Measurements from ENCODE around the gene DOCK10. TPM values are rescaled to one million over a fixed set of nuclear protein-coding genes. Genes with fewer than 3 reads are reported as not detected.

Gene DOCK10
- polyA plus RNA-seq, 3 donors = 10.8 to 13.7 (median 10.8) TPM

GRCh38 chr2:224798180-224798579 lies 244.1 kb downstream of the DOCK10 start:
- DNase-seq (ENCODE audit: low read depth in 3 of 3, low spot score in 2 of 3) = no peak

DNA sequence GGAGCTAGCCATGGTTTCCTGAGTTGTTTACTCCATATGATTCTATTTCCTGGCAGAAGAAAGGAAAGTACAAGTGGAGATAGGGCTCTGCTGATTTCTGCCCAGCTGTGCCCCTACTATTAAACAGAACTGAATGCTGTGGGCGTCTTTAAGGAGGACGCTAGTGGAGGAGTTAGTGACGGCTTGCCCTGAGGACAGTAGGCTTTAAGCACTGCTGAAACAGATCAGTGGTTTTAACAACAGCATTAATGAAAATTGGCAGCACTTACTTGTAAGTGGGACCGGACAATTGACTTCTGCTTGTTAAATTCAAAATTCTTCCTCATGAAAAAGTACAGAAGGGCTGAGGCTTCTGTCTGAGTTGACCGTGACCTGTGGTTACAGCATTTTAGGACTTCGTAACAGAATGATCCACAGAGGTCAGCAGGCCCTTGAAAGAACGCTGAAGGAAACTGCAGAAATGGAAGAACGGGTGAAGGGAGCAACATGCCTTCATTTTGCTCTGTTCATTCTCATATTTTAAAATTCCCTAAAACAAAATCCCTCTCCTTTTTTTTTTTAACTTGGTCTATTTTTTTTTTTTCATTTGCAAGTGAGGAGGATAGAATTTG lies 245.5 kb downstream of the DOCK10 start:
- no peak for DNase-seq (ENCODE audit: low read depth in 3 of 3, low spot score in 2 of 3)

- no peak for DNase-seq (ENCODE audit: low read depth in 3 of 3, low spot score in 2 of 3)
These were observed 248.3 kb downstream of the DOCK10 start for GRCh38 chr2:224793946-224794345.

DNA sequence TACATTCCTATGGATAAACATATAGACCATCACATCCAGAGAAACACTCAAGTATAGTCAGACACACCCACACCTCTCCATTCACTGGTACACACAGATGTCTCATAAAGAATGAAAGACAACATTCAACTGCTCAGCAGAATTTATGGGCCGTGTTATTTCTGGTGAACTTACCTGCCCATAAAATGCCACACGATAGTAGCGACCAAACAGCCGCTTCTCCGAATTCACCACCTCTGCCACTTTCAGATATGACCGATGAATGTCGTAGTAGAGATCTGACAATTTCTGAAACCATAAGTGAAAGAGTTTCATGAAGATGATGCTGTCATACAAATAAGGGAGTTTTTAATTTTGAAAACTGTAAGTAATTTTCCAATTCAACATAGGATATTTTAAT lies 255.4 kb downstream of the DOCK10 start:
- DNase-seq (ENCODE audit: low read depth in 3 of 3, low spot score in 2 of 3) = no peak

DNA sequence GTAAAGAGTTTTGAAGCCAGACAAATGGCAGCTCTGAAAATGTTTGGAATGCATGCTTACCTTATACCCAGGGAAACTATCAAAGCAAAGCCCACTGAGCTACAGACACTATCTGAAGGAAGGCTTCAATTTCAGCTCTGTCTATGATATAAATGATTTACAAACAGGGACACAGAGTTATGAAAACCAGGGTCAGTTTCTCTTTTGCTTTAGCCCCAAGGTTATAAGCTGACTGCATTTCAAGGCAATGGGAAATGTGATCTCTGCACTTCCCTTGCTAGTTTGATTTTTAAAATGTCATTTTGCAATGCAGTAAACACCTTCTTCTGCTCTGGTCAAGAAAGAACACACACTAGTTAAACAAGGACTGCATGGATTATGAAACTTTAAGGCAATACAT lies 260.9 kb downstream of the DOCK10 start:
- no peak for DNase-seq (ENCODE audit: low read depth in 3 of 3, low spot score in 2 of 3)

DNA sequence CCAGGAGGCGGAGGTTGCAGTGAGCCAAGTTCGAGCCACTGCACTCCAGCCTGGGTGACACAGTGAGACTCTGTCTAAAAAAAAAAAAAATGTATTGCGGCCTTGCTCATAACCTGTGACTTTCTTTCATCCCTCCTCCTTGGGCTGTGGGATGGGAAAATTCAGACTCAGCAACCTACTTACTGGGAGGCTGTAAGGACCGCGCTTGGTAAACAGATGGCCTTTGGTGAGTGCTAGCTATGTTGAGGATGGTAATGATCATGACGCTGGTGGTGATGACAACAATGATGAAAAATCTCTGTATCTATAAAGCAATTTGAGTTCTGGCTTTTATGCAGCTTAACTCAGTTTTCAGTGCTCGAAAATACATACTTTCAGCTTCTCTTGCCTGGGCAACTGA lies 261.4 kb downstream of the DOCK10 start:
- no peak for DNase-seq (ENCODE audit: low read depth in 3 of 3, low spot score in 2 of 3)

- no peak for DNase-seq (ENCODE audit: low read depth in 3 of 3, low spot score in 2 of 3)
These were observed 262.2 kb downstream of the DOCK10 start for GRCh38 chr2:224780106-224780505.

DNA sequence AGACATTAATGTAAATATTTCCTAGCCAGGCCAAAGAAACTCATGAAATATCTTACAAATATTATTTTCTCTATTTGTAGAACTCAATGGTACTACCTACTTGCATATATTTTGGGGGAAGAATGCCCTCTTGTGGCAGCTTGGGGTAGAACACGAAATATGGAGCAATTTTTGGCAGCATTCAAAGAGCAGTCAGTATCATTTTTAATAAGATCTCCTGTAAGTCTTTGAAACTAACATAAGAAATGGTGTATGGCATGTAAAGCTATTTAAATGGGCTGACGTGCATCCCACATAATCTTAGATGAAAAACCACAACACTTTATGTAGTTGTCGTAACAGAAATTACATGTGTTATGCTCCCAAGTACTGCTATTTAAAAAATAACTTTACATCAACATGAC lies 263.8 kb downstream of the DOCK10 start:
- DNase-seq (ENCODE audit: low read depth in 3 of 3, low spot score in 2 of 3) = peak in 1 of 3 donors; percentile 25

DNA sequence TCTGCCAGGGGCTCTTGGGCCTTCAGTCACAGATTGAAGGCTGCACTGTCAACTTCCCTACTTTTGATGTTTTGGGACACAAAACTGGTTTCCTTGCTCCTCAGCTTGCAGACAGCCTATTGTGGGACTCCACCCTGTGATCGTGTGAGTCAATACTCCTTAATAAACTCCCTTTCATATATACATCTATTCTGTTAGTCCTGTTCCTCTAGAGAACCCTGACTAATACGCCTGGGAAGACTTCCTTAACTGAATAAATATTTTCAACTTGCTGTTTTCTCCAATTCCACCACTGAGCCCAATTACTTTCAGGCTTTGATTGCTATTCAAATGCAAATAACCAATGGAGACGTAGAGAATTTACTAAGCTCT lies 264.7 kb downstream of the DOCK10 start:
- DNase-seq (ENCODE audit: low read depth in 3 of 3, low spot score in 2 of 3) = no peak

DNA sequence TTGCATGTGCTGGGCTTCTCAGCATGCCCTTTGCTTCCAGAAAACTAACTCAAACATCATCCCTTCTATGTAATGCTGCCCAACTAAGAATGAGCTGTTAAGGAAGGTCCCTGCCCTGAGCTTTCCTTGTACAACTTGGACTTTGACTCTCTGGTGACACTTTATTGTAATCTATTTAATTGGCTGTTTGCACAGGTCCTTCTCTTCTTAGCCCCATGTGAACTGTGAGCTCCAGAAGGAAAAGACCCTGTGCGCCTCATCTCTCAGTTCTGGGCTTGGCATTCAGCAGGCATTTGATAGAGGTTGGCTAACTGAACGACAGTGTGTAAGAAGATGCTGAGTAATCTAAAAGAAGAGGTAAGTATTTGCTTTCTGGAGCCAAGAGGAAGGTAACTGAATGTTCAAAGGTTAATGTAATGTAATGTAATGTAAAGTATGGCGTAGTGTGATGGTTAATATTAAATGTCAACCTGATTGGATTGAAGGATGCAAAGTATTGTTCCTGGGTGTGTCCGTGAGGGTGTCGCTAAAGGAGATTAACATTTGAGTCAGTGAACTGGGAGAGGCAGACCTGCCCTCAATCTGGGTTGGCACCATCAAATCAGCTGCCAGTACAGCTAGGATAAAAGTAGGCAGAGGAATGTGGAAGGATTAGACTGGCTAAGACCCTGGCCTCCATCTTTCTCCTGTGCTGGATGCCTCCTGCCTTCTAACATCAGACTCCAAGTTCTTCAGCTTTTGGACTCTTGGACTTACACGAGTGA lies 265.3 kb downstream of the DOCK10 start:
- no peak for DNase-seq (ENCODE audit: low read depth in 3 of 3, low spot score in 2 of 3)

- DNase-seq (ENCODE audit: low read depth in 3 of 3, low spot score in 2 of 3) = no peak
These were observed 266.6 kb downstream of the DOCK10 start for GRCh38 chr2:224775647-224776046.

DNA sequence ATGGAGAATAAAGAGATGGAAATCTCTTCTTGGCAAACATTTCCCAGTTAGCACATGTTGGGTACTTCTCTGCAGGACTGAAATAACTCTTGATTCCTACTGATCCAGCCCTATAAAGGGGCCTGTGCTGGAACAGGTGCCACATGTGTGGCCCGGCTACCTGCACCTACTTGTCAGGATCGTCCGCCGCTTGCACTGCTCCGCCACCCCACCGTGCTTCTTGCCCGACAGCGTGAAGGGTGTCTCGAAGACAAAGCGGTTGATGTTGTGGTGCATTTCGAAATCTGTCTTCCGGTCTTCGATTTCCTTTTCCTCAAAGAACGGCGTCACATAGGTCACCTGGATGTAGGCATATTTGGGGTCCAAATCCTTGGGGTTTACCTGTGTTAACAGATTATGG lies 267.5 kb downstream of the DOCK10 start:
- DNase-seq (ENCODE audit: low read depth in 3 of 3, low spot score in 2 of 3) = no peak

- no peak for DNase-seq (ENCODE audit: low read depth in 3 of 3, low spot score in 2 of 3)
These were observed 269.8 kb downstream of the DOCK10 start for GRCh38 chr2:224772494-224772893.

DNA sequence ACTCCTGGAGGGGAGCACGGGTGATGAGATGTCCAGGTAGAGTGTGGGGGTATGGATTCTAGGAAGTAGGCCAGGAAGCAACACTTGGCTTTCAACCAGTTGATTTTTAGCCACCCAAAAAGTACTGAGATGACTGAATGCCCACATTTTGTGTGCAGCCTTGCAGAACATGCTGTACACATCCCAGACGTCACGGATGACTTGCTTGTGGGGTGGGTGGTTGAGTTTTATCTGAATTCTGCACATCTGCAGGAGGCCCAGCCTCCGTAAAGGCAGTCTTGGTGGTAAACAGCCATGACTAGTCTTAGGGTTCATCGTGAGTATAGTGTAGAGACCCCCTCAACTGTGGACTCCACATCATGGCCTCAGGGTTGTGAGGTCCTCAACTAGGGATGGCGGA lies 272.8 kb downstream of the DOCK10 start:
- DNase-seq (ENCODE audit: low read depth in 3 of 3, low spot score in 2 of 3) = no peak

- DNase-seq (ENCODE audit: low read depth in 3 of 3, low spot score in 2 of 3) = no peak
These were observed 277.6 kb downstream of the DOCK10 start for GRCh38 chr2:224764565-224765236.

DNA sequence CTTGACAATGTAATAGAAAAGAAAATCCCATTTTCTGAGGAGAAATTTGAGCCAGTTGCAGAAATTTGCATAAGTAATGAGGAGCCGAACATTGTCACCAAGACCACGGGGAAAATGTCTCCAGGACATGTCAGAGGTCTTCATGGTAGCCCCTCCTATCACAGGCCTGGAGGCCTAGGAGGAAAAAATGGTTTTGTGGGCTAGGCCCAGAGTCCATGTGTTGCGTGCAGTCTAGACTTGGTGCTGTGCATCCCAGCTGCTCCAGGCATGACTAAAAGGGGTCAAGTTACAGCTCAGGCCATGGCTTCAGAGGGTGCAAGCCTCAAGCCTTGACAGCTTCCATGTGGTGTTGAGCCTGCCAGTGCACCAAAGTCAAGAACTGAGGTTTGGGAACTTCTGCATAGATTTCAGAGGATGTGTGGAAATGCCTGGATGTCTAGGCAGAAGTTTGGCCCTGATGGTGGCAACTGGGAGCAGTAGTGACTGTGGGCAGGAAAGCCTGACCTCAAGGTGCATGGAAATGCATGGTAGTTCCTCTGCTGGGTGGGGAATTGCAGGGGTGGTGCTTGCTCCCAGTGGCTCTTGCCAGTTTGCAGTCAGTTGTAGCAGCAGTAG lies 284.2 kb downstream of the DOCK10 start:
- no peak for DNase-seq (ENCODE audit: low read depth in 3 of 3, low spot score in 2 of 3)

- no peak for DNase-seq (ENCODE audit: low read depth in 3 of 3, low spot score in 2 of 3)
These were observed 288.3 kb downstream of the DOCK10 start for GRCh38 chr2:224753743-224754540.

DNA sequence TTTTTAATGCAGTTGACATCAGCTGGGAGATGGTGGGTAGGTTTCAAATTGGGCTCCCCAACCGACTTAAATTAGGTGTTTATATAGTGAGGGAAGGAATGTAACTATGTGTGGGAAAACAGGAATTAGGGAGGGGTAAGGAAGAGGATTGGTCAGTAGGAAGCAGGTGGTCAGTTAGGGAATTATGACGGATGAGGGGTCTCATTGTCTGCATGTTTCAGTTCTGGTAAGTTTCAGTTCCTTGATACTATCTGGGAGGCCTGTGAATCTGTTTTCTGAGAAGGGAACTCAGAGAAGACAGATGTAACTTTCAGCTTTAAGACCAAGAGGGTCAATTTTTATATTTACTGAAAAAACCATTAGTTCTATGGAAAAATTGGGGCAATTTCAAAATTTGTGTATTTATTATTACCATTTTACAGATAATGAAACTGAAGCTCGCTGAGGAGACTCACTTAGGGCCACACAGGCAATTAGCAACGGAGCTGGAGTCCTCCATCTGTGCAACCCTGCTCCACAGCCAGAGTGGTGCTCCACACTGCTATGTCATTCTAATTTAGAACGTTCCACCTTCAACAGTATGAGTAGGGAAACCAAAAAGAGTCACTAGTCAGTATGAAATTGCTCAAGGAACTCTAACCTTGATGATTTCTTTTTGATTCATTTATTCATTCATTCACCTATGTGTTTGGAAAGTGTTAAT lies 290.1 kb downstream of the DOCK10 start:
- no peak for DNase-seq (ENCODE audit: low read depth in 3 of 3, low spot score in 2 of 3)

GRCh38 chr2:224749136-224749535 lies 293.1 kb downstream of the DOCK10 start:
- DNase-seq (ENCODE audit: low read depth in 3 of 3, low spot score in 2 of 3) = no peak

- DNase-seq (ENCODE audit: low read depth in 3 of 3, low spot score in 2 of 3) = no peak
These were observed 294.5 kb downstream of the DOCK10 start for GRCh38 chr2:224747765-224748164.
